H1 (cell line): Measurements from ENCODE around the gene SMAGP.

ENCODE experiments used
- CTCF ChIP-seq, 3 experiments: IDR thresholded peaks; 1 replicate in 2 of 3; 2 replicates in 1 of 3; pipeline versions ENCODE4 v1.5.1 to v1.6.1; 2011; ENCODE audit warnings: low read length in 3 of 3, mild to moderate bottlenecking in 3 of 3, inconsistent platforms in 2 of 3, low read depth in 1 of 3, moderate library complexity in 1 of 3; ENCODE audit not compliant: insufficient read depth in 1 of 3; ENCODE audit errors: control extremely low read depth in 1 of 3
- HDAC2 ChIP-seq, 2 experiments: fragments of 300-600 bp in 1 of 2; sonication (generic) in 1 of 2; IDR thresholded peaks; 2 replicates each; pipeline ENCODE4 v1.6.1; 2011 to 2012; ENCODE audit warnings: low read depth in 2 of 2, low read length in 2 of 2, mild to moderate bottlenecking in 2 of 2, moderate library complexity in 2 of 2, borderline replicate concordance in 1 of 2, inconsistent platforms in 1 of 2
- JUN ChIP-seq: IDR thresholded peaks from 2 replicates; pipeline ENCODE4 v1.6.1; 2011; ENCODE audit warnings: low read depth, mild to moderate bottlenecking, improper control_type of control experiment, low read length
- RFX5 ChIP-seq: IDR thresholded peaks from 2 replicates; pipeline ENCODE4 v1.6.1; 2011; ENCODE audit warnings: low read depth, low read length, improper control_type of control experiment, borderline replicate concordance
- RXRA ChIP-seq: IDR thresholded peaks from 2 replicates; pipeline ENCODE4 v1.6.1; 2011; ENCODE audit warnings: low read depth, mild to moderate bottlenecking, low read length, moderate library complexity; ENCODE audit not compliant: insufficient read depth

GRCh38 chr12:51270951-51271518 lies 820 bp upstream of the SMAGP start:
- TF ChIP-seq JUN = no peak
- TF ChIP-seq RXRA = no peak
- TF ChIP-seq CTCF (IDR thresholded peaks at IDR 0.05; ENCODE audit: control extremely low read depth in 1 of 3, insufficient read depth in 1 of 3, low read depth in 1 of 3, low read length in 3 of 3) = no peak
- TF ChIP-seq HDAC2 (IDR thresholded peaks at IDR 0.05; ENCODE audit: borderline replicate concordance in 1 of 2, low read depth in 2 of 2, low read length in 2 of 2) = no peak
- TF ChIP-seq RFX5 = no peak
